Panc1 (cell line): ENCODE results near the gene ROR1. TPM values are rescaled to one million over a fixed set of nuclear protein-coding genes. Genes with fewer than 3 reads are reported as not detected.

Experiments
- ATAC-seq: fragments of 200-7000 bp; cut with Tn5 transposase; 2 replicates; pipeline ENCODE4 v1.9.1; 2020; ENCODE audit warnings: mild to moderate bottlenecking, moderate library complexity
- BruUV-seq: library from RNA; stranded (reverse); fragments of 400-500 nt; replicated peaks from 2 replicates; lab custom pipeline; 2021; lab: Mats Ljungman, UMichigan
- CTCF ChIA-PET: fragments of 300-600 bp; sonication (Branson Sonifier 250); formaldehyde crosslinking; loops from one replicate; lab custom pipeline; 2022; ENCODE audit warnings: antibody characterized with exemption; lab: Charles Lee
- POLR2A ChIA-PET: fragments of 300-600 bp; sonication (Branson Sonifier 250); formaldehyde crosslinking; loops from one replicate; lab custom pipeline; 2022; ENCODE audit warnings: antibody characterized with exemption; lab: Charles Lee
- DNase-seq: peaks from one replicate; pipeline ENCODE4 v3.0.0-alpha.2; 2010; ENCODE audit warnings: low read depth, low spot score
- H3K27ac ChIP-seq: 2 replicates; pipeline ENCODE4 v1.5.1; 2011; ENCODE audit warnings: mild to moderate bottlenecking, low read length, inconsistent platforms
- H3K27me3 ChIP-seq: fragments of 200-500 bp; sonication (Bioruptor generic); 2 replicates; pipeline ENCODE4 v1.6.0; 2014; ENCODE audit warnings: low read length, inconsistent platforms; ENCODE audit not compliant: control insufficient read depth, insufficient read depth
- H3K36me3 ChIP-seq: fragments of 200-500 bp; sonication (Bioruptor generic); 2 replicates; pipeline ENCODE4 v1.5.1; 2014; ENCODE audit warnings: inconsistent platforms, mild to moderate bottlenecking, low read length, moderate library complexity; ENCODE audit not compliant: control insufficient read depth, insufficient read depth
- H3K4me1 ChIP-seq: 2 replicates; pipeline ENCODE4 v1.5.1; 2011; ENCODE audit warnings: inconsistent platforms, mild to moderate bottlenecking, low read length, moderate library complexity; ENCODE audit not compliant: control insufficient read depth, insufficient read depth
- H3K4me3 ChIP-seq, 2 experiments: 2 replicates each; pipeline ENCODE4 v1.5.1; 2011 to 2012; ENCODE audit warnings: low read depth in 2 of 2, low read length in 2 of 2, mild to moderate bottlenecking in 2 of 2, inconsistent platforms in 1 of 2, moderate library complexity in 1 of 2
- H3K9me3 ChIP-seq: fragments of 200-500 bp; sonication (Bioruptor generic); 2 replicates; pipeline ENCODE4 v1.5.1; 2014; ENCODE audit warnings: low read depth, mild to moderate bottlenecking, inconsistent platforms, low read length, moderate library complexity; ENCODE audit not compliant: control insufficient read depth, insufficient read depth
- CTCF ChIP-seq: fragments of 450-650 bp; IDR thresholded peaks from 2 replicates; pipeline ENCODE4 v1.5.1; 2017; ENCODE audit warnings: mild to moderate bottlenecking
- POLR2AphosphoS5 ChIP-seq: IDR thresholded peaks from 2 replicates; pipeline ENCODE4 v1.6.1; 2012; ENCODE audit warnings: mild to moderate bottlenecking, low read depth, low read length, moderate library complexity
- REST ChIP-seq, 2 experiments: IDR thresholded peaks; 2 replicates each; pipeline ENCODE4 v1.6.1; 2011 to 2012; ENCODE audit warnings: low read depth in 2 of 2, control low read depth in 1 of 2, low read length in 1 of 2, mild to moderate bottlenecking in 1 of 2, moderate library complexity in 1 of 2; ENCODE audit not compliant: insufficient read depth in 1 of 2
- SIN3A ChIP-seq: IDR thresholded peaks from 2 replicates; pipeline ENCODE4 v1.6.1; 2012; ENCODE audit warnings: low read depth, mild to moderate bottlenecking, low read length, moderate library complexity, borderline replicate concordance; ENCODE audit not compliant: insufficient read depth
- TCF7L2 ChIP-seq: IDR thresholded peaks from 2 replicates; pipeline ENCODE4 v1.6.1; 2011; ENCODE audit warnings: mild to moderate bottlenecking, low read depth, low read length, inconsistent platforms
- in situ Hi-C: cut with HindIII; loops from 2 replicates; pipeline ENCODE4 v1.10.0; 2016; ENCODE audit warnings: low sequenced_read_pairs, low pct_unique_long_range_greater_than_20kb
- intact Hi-C: fragments of 100-400 bp; cut with micrococcal nuclease; formaldehyde crosslinking; loops from one replicate; pipeline ENCODE4 v1.10.0; 2022; ENCODE audit not compliant: unreplicated experiment
- total RNA-seq: library from RNA; stranded (reverse); gene quantifications from one replicate; pipeline ENCODE4 v1.2.1, GENCODE V29; 2021; ENCODE audit not compliant: unreplicated experiment

The ROR1 gene
- total RNA-seq, 1 experiment from 2014 or later = 19.3 TPM

GRCh38 chr1:63833363-63834119, 59.7 kb downstream of the ROR1 start:
- no peak for ATAC-seq
- DNase-seq = no peak
- H3K4me1 ChIP-seq = peaks cover 3% of the 10 kb centered on the region; the same call in 1 of the 2 replicates
- ChIA-PET POLR2A (interaction anchor here (0.6 to 0.7 kb wide), 2 partner anchors 305 to 961 kb away, joined by 4 to 13 read pairs; no protein-coding TSS in a partner anchor), CTCF (interaction anchor here (0.6 to 0.7 kb wide), 3 partner anchors 35 to 172 kb away, joined by 3 to 5 read pairs (median 4); no protein-coding TSS in a partner anchor)
- intact Hi-C loops = no loop called here
- TF ChIP-seq TCF7L2 (no peak), POLR2AphosphoS5 (no peak), CTCF (no peak), SIN3A (no peak), REST (IDR thresholded peaks at IDR 0.05; ENCODE audit: insufficient read depth in 1 of 2, low read depth in 2 of 2, low read length in 1 of 2) (no peak)
- in situ Hi-C loops = no loop called here
- no peak overlapping the region for H3K4me3 ChIP-seq
- no TSS peak for BruUV-seq
- no peaks in the 10 kb centered on the region for H3K27me3 ChIP-seq
- H3K36me3 ChIP-seq = no peaks in the 10 kb centered on the region
- no peak overlapping the region for H3K27ac ChIP-seq
- H3K9me3 ChIP-seq = no peaks in the 10 kb centered on the region

- DNase-seq = no peak
- intact Hi-C loops = no loop called here
- H3K9me3 ChIP-seq = no peaks in the 10 kb centered on the region
- no peak overlapping the region for H3K27ac ChIP-seq
- peaks cover 3% of the 10 kb centered on the region; the same call in 1 of the 2 replicates for H3K4me1 ChIP-seq
- in situ Hi-C loops = no loop called here
- ChIA-PET POLR2A (interaction anchor here (0.5 kb wide), 1 partner anchor 893 kb away, joined by 5 read pairs; no protein-coding TSS in a partner anchor), CTCF (no interaction called here)
- no TSS peak for BruUV-seq
- no peaks in the 10 kb centered on the region for H3K27me3 ChIP-seq
- no peak for ATAC-seq
- TF ChIP-seq REST (IDR thresholded peaks at IDR 0.05; ENCODE audit: insufficient read depth in 1 of 2, low read depth in 2 of 2, low read length in 1 of 2) (no peak), TCF7L2 (no peak), POLR2AphosphoS5 (no peak), CTCF (no peak), SIN3A (no peak)
- no peaks in the 10 kb centered on the region for H3K36me3 ChIP-seq
- no peak overlapping the region for H3K4me3 ChIP-seq
Measured at GRCh38 chr1:63835128-63835527, 61.3 kb downstream of the ROR1 start.
